Keratinocyte (primary cell): ENCODE results near the gene TRAPPC2. TPM values are rescaled to one million over a fixed set of nuclear protein-coding genes. Genes with fewer than 3 reads are reported as not detected.

ENCODE experiments used
- DNase-seq: peaks from one replicate; pipeline ENCODE4 v3.0.0-alpha.2; 2011; ENCODE audit warnings: low read depth, missing footprints, low spot score
- FAIRE-seq: peaks from 2 replicates; lab custom pipeline; 2011; peaks lifted over from hg19 to GRCh38; lab: Jason Lieb, UNC
- H2AFZ ChIP-seq: 2 replicates; pipeline ENCODE4 v1.6.0; 2012; ENCODE audit warnings: low read length, control low read depth, inconsistent platforms; ENCODE audit not compliant: control insufficient read depth
- H3K27ac ChIP-seq: 2 replicates; pipeline ENCODE4 v1.5.1; 2011; ENCODE audit warnings: low read length; ENCODE audit not compliant: control insufficient read depth, insufficient read depth
- H3K27me3 ChIP-seq: 3 replicates; pipeline ENCODE4 v1.6.0; 2011; ENCODE audit warnings: low read length; ENCODE audit not compliant: control insufficient read depth, insufficient read depth; ENCODE audit errors: extremely low read depth
- H3K36me3 ChIP-seq, 2 experiments: 2 replicates in 1 of 2; 3 replicates in 1 of 2; pipeline ENCODE4 v1.5.1; 2011; ENCODE audit warnings: low read length in 2 of 2, mild to moderate bottlenecking in 1 of 2; ENCODE audit not compliant: control insufficient read depth in 2 of 2, insufficient read depth in 2 of 2; ENCODE audit errors: extremely low read depth in 1 of 2
- H3K4me1 ChIP-seq: 3 replicates; pipeline ENCODE4 v1.5.1; 2011; ENCODE audit warnings: low read length; ENCODE audit not compliant: control insufficient read depth, insufficient read depth; ENCODE audit errors: extremely low read depth
- H3K4me2 ChIP-seq: 3 replicates; pipeline ENCODE4 v1.6.0; 2011; ENCODE audit warnings: low read depth, low read length; ENCODE audit not compliant: control insufficient read depth, insufficient read depth; ENCODE audit errors: extremely low read depth
- H3K4me3 ChIP-seq, 3 experiments: fragments of 200-600 bp in 1 of 3; sonication (generic) in 1 of 3; 2 replicates in 2 of 3; 3 replicates in 1 of 3; pipeline ENCODE4 v1.5.1; 2011 to 2016; ENCODE audit warnings: low read length in 3 of 3, mild to moderate bottlenecking in 3 of 3, control low read depth in 2 of 3, inconsistent platforms in 1 of 3, low read depth in 1 of 3, mixed read lengths in 1 of 3, mixed run types in 1 of 3, moderate library complexity in 1 of 3; ENCODE audit not compliant: control insufficient read depth in 2 of 3, insufficient read depth in 2 of 3; ENCODE audit errors: extremely low read depth in 1 of 3
- H3K79me2 ChIP-seq: 2 replicates; pipeline ENCODE4 v1.6.0; 2012; ENCODE audit warnings: low read length; ENCODE audit not compliant: control insufficient read depth, insufficient read depth
- H3K9ac ChIP-seq: 3 replicates; pipeline ENCODE4 v1.6.0; 2011; ENCODE audit warnings: low read length; ENCODE audit not compliant: control insufficient read depth, insufficient read depth; ENCODE audit errors: extremely low read depth
- H3K9me1 ChIP-seq: 3 replicates; pipeline ENCODE4 v1.6.0; 2011; ENCODE audit warnings: low read length; ENCODE audit not compliant: control insufficient read depth, insufficient read depth; ENCODE audit errors: extremely low read depth
- H3K9me3 ChIP-seq: 2 replicates; pipeline ENCODE4 v1.5.1; 2012; ENCODE audit warnings: low read depth, low read length; ENCODE audit not compliant: control insufficient read depth
- H4K20me1 ChIP-seq: 3 replicates; pipeline ENCODE4 v1.6.0; 2011; ENCODE audit warnings: low read length; ENCODE audit not compliant: control insufficient read depth, insufficient read depth; ENCODE audit errors: extremely low read depth
- CTCF ChIP-seq, 3 experiments: IDR thresholded peaks in 1 of 3; conservative IDR thresholded peaks in 1 of 3; optimal IDR thresholded peaks in 1 of 3; 2 replicates in 2 of 3; 3 replicates in 1 of 3; pipeline versions ENCODE3 to v1.5.1; 2011; ENCODE audit warnings: low read length in 3 of 3, mild to moderate bottlenecking in 3 of 3, moderate library complexity in 2 of 3, control low read depth in 1 of 3, inconsistent platforms in 1 of 3; ENCODE audit not compliant: insufficient read depth in 2 of 3; ENCODE audit errors: extremely low read depth in 1 of 3
- EZH2 ChIP-seq: IDR thresholded peaks from one replicate; pipeline ENCODE4 v1.6.1; 2012; ENCODE audit warnings: inconsistent platforms, mild to moderate bottlenecking, low read length, moderate library complexity
- dilution Hi-C: fragments of 300-500 bp; cut with MboI; formaldehyde crosslinking; loops from one replicate; pipeline ENCODE4 v1.7.0; 2020; ENCODE audit warnings: low sequenced_read_pairs; ENCODE audit not compliant: extremely low pct_ligation_motif_present
- polyA plus RNA-seq, 5 experiments: library from polyadenylated mRNA; depleted of rRNA in 3 of 5; stranded (reverse) in 3 of 5; stranded (forward) in 1 of 5; unstranded in 1 of 5; fragments of >200 nt; gene quantifications; 1 replicate in 1 of 5; 2 replicates in 3 of 5; 3 replicates in 1 of 5; pipeline versions ENCODE4 v1.2.1 to v1.2.3, GENCODE V29; 2011 to 2012; ENCODE audit warnings: missing spikeins in 2 of 5, low read depth in 1 of 5, low replicate concordance in 1 of 5

The TRAPPC2 gene
- polyA plus RNA-seq, 1 donor (not counting 4 experiments of a cell fraction or from before 2014, with no cell fraction given): 19.0 TPM

DNA sequence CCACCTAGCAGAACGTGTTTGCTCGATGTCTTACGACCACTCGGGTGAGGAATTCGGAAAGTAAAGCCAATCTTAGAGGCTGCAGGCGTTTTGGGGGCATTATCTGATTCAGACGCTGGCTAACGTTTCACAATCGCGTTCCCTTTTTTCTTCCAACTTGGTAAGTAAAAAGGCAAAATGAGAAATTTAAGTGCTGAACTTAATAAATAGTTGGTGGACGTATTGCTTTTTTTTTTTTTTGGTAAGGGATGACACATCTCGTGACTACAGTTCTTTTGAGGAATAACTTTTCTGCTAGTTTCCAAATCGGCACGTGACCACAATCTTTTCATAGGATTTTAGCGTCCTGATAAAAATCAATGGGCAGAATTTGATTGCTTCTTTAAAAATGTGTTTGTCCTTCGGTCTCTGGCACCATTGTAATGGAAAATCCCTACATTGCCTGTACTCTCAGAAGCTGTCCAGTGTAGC lies 44.6 kb downstream of the TRAPPC2 start:
- H3K4me2 ChIP-seq: peak overlapping the region; percentile 79
- dilution Hi-C loops: no loop called here
- peak overlapping the region; percentile 82 for H2AFZ ChIP-seq
- peaks cover 0 to 2% of the 10 kb centered on the region in 2 experiments for H3K36me3 ChIP-seq
- no peaks in the 10 kb centered on the region for H3K9me3 ChIP-seq
- peak overlapping the region; percentile 97 for H3K27ac ChIP-seq
- no peak for TF ChIP-seq CTCF (optimal IDR thresholded peaks at IDR 0.05 in 1 of 3, IDR thresholded peaks at IDR 0.05 in 1 of 3, conservative IDR thresholded peaks at IDR 0.05 in 1 of 3; ENCODE audit: extremely low read depth in 1 of 3, insufficient read depth in 2 of 3, low read length in 3 of 3)
- no peak for TF ChIP-seq EZH2
- H3K4me3 ChIP-seq: peak overlapping the region; percentile 72 to 89 (median 77)
- H4K20me1 ChIP-seq: no peaks in the 10 kb centered on the region
- H3K9me1 ChIP-seq: no peaks in the 10 kb centered on the region
- peaks cover 45% of the 10 kb centered on the region for H3K4me1 ChIP-seq
- H3K79me2 ChIP-seq: peaks cover 31% of the 10 kb centered on the region
- no peaks in the 10 kb centered on the region for H3K27me3 ChIP-seq
- no peak for DNase-seq
- H3K9ac ChIP-seq: peak overlapping the region; percentile 98
- no peak for FAIRE-seq

DNA sequence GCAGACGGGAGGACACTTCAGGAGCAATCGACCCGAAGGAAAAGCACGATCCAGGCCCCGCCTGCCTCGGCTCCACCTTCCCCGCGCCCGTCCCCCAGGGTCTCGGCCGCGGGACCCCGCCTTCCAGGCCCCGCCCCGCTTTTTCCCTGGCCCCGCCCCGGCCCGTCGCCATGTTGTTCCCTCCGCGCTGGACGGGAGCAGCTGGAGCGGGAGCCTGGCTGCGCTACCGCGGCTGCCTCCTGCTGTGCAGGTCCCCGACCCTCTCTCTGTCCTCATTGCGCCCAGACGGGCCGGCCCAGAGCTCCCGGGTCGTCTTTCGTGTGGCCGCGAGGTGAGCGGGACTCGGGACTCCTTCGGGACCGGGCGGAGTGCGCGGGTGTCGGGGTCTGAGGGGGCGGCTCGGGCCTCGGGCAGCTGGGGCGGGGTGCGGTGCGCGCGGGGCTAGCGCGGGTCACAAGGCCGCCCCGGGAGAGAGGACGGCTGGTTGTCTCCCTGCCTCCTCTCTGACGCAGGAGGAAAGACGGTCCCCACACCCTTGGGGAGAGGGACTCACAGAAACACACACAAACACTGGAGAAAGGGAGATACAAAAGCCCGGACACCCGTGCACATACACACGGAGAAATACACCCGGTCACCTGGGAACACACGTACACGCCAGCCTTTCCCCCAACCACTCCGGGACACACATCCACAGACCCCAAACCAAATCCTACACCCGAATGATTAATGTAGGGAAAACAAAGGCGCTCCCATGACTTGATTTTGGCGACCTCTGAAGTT lies 45.3 kb downstream of the TRAPPC2 start, which contains the start of gene RAB9A:
Gene RAB9A (plus strand): TSS at position 171 of the 783 bp plus-strand sequence. CDS start 19,619 bp downstream, outside the sequence.
- Histone ChIP-seq H3K4me2 (peak within 1 kb of the TSS; percentile 86), H3K4me1 (peaks cover 41% of the 10 kb centered on the region), H3K9ac (peak within 1 kb of the TSS; percentile 98), H3K36me3 (no peaks in the 10 kb centered on the region), H2AFZ (peak within 1 kb of the TSS; percentile 82), H3K9me3 (no peaks in the 10 kb centered on the region), H3K27me3 (no peaks in the 10 kb centered on the region), H3K9me1 (no peaks in the 10 kb centered on the region), H3K27ac (peak within 1 kb of the TSS; percentile 97), H4K20me1 (no peaks in the 10 kb centered on the region), H3K4me3 (peak within 1 kb of the TSS; percentile 72 to 89 (median 77)), H3K79me2 (peaks cover 25% of the 10 kb centered on the region)
- dilution Hi-C loops: no loop called here
- FAIRE-seq (no peak), DNase-seq (no peak)
- TF ChIP-seq EZH2 (no peak), CTCF (optimal IDR thresholded peaks at IDR 0.05 in 1 of 3, IDR thresholded peaks at IDR 0.05 in 1 of 3, conservative IDR thresholded peaks at IDR 0.05 in 1 of 3; ENCODE audit: extremely low read depth in 1 of 3, insufficient read depth in 2 of 3, low read length in 3 of 3) (no peak)
